HG03108 (cell line): Measurements from ENCODE around the gene KSR1.

Source experiments
- ATAC-seq: cut with Tn5 transposase; IDR thresholded peaks from one replicate; pipeline ENCODE4 v1.9.1; 2021; ENCODE audit warnings: moderate library complexity; ENCODE audit not compliant: unreplicated experiment

KSR1 gene

GRCh38 chr17:27471321-27472269, 15.3 kb downstream of the KSR1 start:
- peak; percentile 52 for ATAC-seq

GRCh38 chr17:27473190-27473747, 17.0 kb downstream of the KSR1 start:
- ATAC-seq, result no peak

GRCh38 chr17:27473748-27474609, 17.7 kb downstream of the KSR1 start:
- peak; percentile 26 for ATAC-seq

- ATAC-seq, result no peak
These were observed 18.9 kb downstream of the KSR1 start for GRCh38 chr17:27475070-27475673.

GRCh38 chr17:27475981-27476895, 20.0 kb downstream of the KSR1 start:
- ATAC-seq, result no peak

GRCh38 chr17:27477050-27477888, 21.0 kb downstream of the KSR1 start:
- ATAC-seq, result no peak

GRCh38 chr17:27477971-27478684, 21.9 kb downstream of the KSR1 start:
- ATAC-seq, result no peak

GRCh38 chr17:27478901-27479538, 22.8 kb downstream of the KSR1 start:
- ATAC-seq, result no peak

GRCh38 chr17:27479838-27480237, 23.6 kb downstream of the KSR1 start:
- ATAC-seq, result no peak

- no peak for ATAC-seq
These were observed 24.5 kb downstream of the KSR1 start for GRCh38 chr17:27480699-27481098.

GRCh38 chr17:27481327-27481726, 25.1 kb downstream of the KSR1 start:
- ATAC-seq, result peak; percentile 46

GRCh38 chr17:27485125-27485524, 28.9 kb downstream of the KSR1 start:
- ATAC-seq, result no peak

GRCh38 chr17:27485716-27486495, 29.7 kb downstream of the KSR1 start:
- no peak for ATAC-seq

GRCh38 chr17:27486741-27487140, 30.5 kb downstream of the KSR1 start:
- ATAC-seq, result no peak

GRCh38 chr17:27488231-27488630, 32.0 kb downstream of the KSR1 start:
- ATAC-seq, result no peak

GRCh38 chr17:27489045-27489715, 32.9 kb downstream of the KSR1 start:
- no peak for ATAC-seq

- no peak for ATAC-seq
These were observed 34.1 kb downstream of the KSR1 start for GRCh38 chr17:27490391-27490790.
